ENCODE data around the gene ARHGAP44.

GRCh38 chr17:12964840-12965239 lies 175.5 kb downstream of the ARHGAP44 start:
- TF ChIP-seq CTCF (conservative IDR thresholded peaks at IDR 0.05) (no peak), ZFX (IDR thresholded peaks at IDR 0.05) (no peak)
